ENCODE measurements around the gene ARHGAP6. TPM values are rescaled to one million over a fixed set of nuclear protein-coding genes. Genes with fewer than 3 reads are reported as not detected.

The ARHGAP6 gene
- total and polyA plus RNA-seq, 2 experiments from 2014 or later = 0.26 to 0.59 TPM

DNA sequence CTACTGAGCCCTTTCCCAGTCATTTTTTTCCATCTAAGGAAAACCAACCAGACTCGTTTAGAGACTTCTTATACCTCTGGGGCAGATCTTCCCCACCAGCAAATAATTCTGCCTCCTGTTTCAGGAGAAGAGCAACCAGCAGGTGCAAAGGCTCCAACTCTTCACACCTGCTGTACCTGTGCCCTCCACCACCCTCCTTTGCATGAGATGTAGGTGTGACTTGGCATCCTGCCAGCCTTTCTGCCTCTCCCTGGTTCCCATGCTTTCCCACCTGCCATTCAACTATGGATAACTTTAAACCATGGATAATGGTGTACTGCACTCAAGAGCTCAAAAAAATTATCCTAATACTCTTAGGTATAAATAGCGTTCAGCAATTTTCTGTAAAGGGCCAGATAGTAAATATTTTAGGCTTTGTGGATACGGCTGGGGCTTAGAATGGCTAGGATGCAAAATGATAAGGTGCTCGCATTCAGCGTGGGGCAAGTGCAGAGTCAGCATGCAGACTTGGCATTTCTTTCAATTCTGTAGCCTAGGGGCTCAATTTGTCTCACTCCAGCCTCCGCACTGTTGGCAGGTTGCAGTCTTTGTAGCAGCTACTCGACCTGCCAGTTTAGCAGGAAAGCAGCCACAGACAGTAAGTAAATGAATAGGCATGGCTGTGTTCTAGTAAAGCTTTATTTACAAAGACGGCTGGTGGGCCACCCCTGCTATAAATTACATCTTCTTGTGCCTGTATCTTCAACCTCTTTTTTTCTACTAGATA lies 474.8 kb downstream of the ARHGAP6 start (continued):
- TF ChIP-seq EZH2 (IDR thresholded peaks at IDR 0.05; ENCODE audit: low read depth, unreplicated experiment) (no peak), STAT1 (IDR thresholded peaks at IDR 0.05; ENCODE audit: unreplicated experiment) (no peak), EZH2phosphoT487 (IDR thresholded peaks at IDR 0.05; ENCODE audit: unreplicated experiment) (no peak), CREB1 (CRISPR knock-in tag; IDR thresholded peaks at IDR 0.05; ENCODE audit: low read depth) (no peak), POLR2AphosphoS5 (IDR thresholded peaks at IDR 0.05; ENCODE audit: low read depth) (no peak)
- TF ChIP-seq, protein P1, sequence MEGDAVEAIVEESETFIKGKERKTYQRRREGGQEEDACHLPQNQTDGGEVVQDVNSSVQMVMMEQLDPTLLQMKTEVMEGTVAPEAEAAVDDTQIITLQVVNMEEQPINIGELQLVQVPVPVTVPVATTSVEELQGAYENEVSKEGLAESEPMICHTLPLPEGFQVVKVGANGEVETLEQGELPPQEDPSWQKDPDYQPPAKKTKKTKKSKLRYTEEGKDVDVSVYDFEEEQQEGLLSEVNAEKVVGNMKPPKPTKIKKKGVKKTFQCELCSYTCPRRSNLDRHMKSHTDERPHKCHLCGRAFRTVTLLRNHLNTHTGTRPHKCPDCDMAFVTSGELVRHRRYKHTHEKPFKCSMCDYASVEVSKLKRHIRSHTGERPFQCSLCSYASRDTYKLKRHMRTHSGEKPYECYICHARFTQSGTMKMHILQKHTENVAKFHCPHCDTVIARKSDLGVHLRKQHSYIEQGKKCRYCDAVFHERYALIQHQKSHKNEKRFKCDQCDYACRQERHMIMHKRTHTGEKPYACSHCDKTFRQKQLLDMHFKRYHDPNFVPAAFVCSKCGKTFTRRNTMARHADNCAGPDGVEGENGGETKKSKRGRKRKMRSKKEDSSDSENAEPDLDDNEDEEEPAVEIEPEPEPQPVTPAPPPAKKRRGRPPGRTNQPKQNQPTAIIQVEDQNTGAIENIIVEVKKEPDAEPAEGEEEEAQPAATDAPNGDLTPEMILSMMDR (conservative IDR thresholded peaks at IDR 0.05; ENCODE audit: low read depth in 2 of 2) = no peak
- TF ChIP-seq, protein P2, sequence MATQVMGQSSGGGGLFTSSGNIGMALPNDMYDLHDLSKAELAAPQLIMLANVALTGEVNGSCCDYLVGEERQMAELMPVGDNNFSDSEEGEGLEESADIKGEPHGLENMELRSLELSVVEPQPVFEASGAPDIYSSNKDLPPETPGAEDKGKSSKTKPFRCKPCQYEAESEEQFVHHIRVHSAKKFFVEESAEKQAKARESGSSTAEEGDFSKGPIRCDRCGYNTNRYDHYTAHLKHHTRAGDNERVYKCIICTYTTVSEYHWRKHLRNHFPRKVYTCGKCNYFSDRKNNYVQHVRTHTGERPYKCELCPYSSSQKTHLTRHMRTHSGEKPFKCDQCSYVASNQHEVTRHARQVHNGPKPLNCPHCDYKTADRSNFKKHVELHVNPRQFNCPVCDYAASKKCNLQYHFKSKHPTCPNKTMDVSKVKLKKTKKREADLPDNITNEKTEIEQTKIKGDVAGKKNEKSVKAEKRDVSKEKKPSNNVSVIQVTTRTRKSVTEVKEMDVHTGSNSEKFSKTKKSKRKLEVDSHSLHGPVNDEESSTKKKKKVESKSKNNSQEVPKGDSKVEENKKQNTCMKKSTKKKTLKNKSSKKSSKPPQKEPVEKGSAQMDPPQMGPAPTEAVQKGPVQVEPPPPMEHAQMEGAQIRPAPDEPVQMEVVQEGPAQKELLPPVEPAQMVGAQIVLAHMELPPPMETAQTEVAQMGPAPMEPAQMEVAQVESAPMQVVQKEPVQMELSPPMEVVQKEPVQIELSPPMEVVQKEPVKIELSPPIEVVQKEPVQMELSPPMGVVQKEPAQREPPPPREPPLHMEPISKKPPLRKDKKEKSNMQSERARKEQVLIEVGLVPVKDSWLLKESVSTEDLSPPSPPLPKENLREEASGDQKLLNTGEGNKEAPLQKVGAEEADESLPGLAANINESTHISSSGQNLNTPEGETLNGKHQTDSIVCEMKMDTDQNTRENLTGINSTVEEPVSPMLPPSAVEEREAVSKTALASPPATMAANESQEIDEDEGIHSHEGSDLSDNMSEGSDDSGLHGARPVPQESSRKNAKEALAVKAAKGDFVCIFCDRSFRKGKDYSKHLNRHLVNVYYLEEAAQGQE (IDR thresholded peaks at IDR 0.05; ENCODE audit: unreplicated experiment) = no peak

DNA sequence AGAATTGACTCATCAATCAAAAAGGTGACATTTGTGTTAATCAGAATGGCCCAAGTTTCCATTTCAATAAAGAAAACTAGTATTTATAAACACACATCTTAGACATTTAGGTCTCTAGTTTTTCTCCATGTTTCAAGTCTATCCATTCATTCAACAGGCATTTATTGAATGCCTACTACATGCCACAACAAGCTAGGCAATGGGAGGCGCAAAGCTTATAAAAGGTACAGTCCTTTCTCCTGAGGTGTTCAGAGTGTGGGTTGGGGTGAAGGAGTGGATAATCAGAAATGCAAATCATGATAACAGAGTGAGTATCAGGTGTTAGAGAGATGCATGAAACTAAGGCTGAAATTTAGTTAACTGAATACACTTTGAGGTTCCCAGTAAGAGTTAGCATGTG lies 476.6 kb downstream of the ARHGAP6 start:
- H2AFZ ChIP-seq = no peak overlapping the region
- H3K4me3 Mint-ChIP-seq = no peak overlapping the region
- no peak overlapping the region for H3K27ac ChIP-seq (ENCODE audit: low read depth)
- no peaks in the 10 kb centered on the region for H3K4me1 Mint-ChIP-seq
- H3K27me3 Mint-ChIP-seq (ENCODE audit: insufficient read depth, low read depth, poor library complexity) = no peaks in the 10 kb centered on the region
- no peaks in the 10 kb centered on the region for H3K27me3 ChIP-seq (ENCODE audit: insufficient read depth)
- no peaks in the 10 kb centered on the region for H3F3A ChIP-seq (replicated peaks; ENCODE audit: low read depth)
- no peaks in the 10 kb centered on the region for H3K9me2 ChIP-seq (ENCODE audit: insufficient read depth)
- H3K36me3 Mint-ChIP-seq (ENCODE audit: low read depth) = no peaks in the 10 kb centered on the region
- H4K20me1 ChIP-seq (replicated peaks; ENCODE audit: insufficient read depth) = no peaks in the 10 kb centered on the region
- no peak for ATAC-seq
- no peaks in the 10 kb centered on the region for H3K36me3 ChIP-seq (ENCODE audit: insufficient read depth)
- H3K4me3 ChIP-seq = no peak overlapping the region
- no peak overlapping the region for H3K4me2 ChIP-seq
- H3K79me2 ChIP-seq (replicated peaks; ENCODE audit: insufficient read depth) = no peaks in the 10 kb centered on the region
- no peak for DNase-seq (ENCODE audit: low spot score)
- no peaks in the 10 kb centered on the region for H3K9me3 Mint-ChIP-seq
- H3K4me1 ChIP-seq (ENCODE audit: insufficient read depth) = no peaks in the 10 kb centered on the region
- no peak overlapping the region for H3K27ac Mint-ChIP-seq
- TF ChIP-seq JUNB (IDR thresholded peaks at IDR 0.05; ENCODE audit: unreplicated experiment) (no peak), ZNF114 (CRISPR knock-in tag; IDR thresholded peaks at IDR 0.05) (no peak), EZH2phosphoT487 (IDR thresholded peaks at IDR 0.05; ENCODE audit: unreplicated experiment) (no peak), EZH2 (IDR thresholded peaks at IDR 0.05; ENCODE audit: low read depth, unreplicated experiment) (no peak), ZNF331 (CRISPR knock-in tag; IDR thresholded peaks at IDR 0.05; ENCODE audit: low read depth) (no peak), POLR2AphosphoS5 (IDR thresholded peaks at IDR 0.05; ENCODE audit: low read depth) (no peak)
- TF ChIP-seq, protein P1 (conservative IDR thresholded peaks at IDR 0.05; ENCODE audit: low read depth in 2 of 2) = no peak
